ENCODE measurements around the gene ZDBF2.
"Not testable (repeated sequence)": the region's sequence is repeated elsewhere in the genome, so short reads cannot be mapped to it uniquely, and the experiment has no call there.

Gene ZDBF2

DNA sequence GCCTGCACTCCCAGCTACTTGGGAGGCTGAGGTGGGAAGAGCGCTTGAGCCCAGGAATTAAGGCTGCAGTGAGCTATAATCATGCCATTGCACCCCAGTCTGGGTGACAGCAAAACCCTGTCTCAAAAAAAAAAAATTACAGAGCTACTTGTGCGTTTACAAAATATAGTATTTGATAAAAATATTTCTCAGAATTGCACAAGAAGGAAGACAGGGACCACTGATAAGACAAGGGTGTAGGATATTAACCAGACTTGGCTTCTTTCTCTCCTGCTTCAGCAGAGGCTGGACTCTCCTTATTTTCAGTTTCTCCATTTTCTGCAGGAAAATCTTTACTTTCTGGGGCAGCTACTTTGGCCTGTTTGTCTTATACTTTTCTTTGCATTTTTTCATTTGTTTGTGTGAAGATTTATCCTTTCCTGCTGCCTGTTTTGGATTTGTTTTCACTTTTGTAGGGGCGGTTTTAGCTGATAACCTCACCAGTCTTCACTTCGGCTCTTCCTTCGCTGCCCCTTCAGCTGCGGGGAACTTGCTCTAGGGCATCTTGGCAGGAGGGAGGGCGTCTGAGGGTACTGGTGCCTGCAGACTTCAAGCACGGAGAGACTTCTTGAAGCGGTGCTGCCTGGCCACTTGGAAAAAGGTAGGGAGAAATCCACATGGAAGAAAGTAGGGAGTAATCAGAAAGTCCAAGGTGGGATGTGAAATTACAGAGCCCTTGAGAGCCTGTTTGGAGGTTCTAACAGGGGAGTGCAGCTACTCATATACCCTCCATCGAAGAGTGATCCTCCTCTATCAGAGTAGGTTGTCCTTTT is 14.9 kb upstream of the ZDBF2 start:
- no peak for DNase-seq

DNA sequence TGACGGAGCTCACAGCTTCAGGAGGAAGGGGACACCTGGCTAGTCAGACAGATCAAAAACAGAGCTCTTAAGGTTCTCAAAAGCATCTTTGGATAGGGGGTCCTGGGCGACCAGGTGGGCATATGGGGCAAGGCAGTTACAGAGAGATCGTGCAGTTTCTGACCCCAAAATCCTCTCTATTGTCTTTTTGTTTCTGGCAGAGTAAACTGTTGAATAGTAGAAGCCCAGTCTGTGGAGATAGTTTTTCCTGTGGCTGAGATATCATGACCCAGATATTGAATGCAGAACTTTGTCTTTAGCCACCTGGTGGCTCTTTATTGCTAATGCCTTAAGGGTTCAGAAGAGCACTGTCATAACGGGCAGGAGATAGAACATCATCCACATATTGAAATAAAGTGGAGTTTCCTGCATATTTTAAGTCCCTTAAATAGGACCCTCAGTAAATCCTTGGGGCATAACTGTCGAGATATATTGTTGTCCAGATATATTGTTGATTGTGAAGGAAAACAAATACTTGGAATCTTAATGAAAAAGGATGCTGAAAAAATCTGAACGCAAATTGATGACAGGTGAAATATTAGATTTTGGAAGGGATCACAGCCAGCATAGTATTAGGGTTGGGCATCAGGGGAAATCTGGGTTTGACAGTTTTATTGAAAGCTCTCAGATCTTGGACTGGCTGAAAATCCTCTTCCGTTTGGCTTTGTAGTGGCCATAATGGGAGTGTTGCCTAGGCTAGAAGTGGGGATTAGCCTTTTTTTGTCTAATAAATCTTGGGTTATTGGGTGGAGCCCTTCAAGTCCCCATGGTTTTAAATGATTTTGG is 14.1 kb upstream of the ZDBF2 start:
- DNase-seq = no peak

DNA sequence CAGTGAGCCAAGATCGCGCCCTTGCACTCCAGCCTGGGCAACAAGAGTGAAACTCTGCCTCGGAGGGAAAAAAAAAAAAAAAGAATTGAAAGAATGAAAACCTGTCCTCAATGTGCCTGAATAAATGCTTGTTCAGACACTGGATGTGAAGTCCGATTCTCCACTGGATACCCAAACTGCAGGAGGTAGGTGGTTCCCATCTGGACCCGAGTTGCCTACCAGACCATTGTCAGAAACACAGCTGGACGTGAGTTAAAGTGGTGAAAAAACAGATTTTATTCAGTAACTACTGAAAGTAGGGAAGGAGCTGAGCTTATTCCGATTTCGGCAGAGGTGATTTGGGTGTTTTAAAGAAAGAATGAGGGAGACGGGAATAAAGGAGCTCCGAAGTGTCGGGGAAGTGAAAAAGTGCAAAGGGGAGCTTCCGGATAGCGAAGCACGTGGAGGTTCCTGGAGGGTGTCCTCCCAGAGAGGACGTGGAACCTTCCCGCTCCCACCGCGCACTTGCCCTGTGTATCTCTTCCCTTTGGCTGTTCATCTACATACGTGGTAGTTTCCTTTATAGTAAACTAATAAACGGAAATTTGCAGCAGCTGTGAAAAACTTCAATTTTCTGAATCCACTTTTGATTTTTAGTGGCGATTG is 10.4 kb upstream of the ZDBF2 start:
- DNase-seq = no peak

GRCh38 chr2:206266130-206267125 is 8.0 kb upstream of the ZDBF2 start:
- no peak for DNase-seq

DNA sequence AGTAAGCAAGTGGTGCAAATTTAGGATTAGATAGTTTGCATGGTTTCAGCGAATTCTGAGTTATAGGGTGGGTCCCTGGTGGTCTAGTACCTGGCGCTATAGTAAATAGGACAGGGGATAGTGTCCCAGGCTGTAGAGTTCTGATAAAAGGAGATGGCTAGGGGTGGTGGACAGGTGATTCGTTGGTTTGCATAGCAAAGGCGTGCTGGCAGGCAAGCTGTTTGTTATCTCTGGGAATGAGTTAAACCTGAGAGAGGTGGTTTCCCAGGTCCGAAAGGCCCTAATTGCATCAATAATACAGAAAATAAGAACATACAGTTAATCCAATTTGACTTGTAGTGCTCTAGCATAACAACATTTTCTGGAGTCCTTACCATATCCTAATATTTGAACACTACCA is 6.9 kb upstream of the ZDBF2 start:
- DNase-seq = no peak

- no peak for DNase-seq
Observed at GRCh38 chr2:206271065-206271464, 3.4 kb upstream of the ZDBF2 start.

DNA sequence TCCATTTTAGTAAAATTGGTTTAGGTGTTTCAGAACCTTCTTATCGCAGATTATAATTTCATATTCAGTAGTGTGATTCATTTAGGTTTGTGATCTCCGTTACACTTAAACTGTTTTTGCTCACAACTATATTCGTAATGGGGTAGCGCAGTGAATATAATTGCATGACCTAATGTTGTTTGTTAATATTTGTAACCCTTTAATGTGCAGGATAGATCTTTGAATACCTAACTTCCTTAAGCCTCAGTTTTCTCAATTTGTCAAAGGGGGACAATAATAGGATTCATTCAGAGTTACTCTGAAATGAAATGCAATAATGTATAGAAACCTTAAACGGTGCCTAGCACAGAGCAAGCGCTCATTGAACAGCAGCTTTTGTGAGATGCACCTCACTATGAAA is 558 bp upstream of the ZDBF2 start:
- DNase-seq = no peak

DNA sequence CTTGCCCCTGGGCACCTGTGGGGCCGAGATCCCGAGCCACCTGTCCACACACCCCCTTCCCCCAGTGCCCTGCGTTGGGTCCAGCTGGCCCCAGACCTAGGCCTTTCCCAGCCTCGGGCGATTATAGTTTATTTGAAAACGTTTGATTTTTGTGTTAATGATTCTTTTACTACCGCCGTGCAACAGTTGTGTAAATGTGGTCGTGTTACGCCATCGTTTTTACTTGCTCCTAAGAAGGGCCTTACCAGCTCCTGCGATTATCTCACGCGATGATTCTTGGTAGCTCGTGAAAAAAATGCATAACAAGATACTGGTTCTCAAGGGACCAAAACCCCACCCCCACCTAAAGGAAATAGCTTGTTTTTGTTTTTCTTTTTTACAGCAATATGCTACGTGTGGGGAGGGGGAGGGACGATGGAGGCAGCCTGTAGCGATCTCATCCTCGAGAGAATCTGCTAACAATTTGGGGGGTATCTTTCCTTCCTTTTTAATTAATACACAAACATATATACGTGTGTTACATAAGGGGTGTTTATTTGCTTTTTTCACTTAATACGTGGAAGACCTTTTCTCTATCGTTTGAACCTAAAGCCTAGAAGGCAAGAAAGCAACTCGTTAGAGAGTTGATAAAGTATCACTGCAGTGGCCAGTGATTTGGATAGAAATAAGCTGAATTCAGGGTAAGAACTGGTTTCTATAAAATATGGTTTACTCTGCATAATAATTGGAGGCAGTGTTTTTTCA is 1.0 kb downstream of the ZDBF2 start:
- DNase-seq = peak in 2 of 58 donors; percentile 7 to 26

DNA sequence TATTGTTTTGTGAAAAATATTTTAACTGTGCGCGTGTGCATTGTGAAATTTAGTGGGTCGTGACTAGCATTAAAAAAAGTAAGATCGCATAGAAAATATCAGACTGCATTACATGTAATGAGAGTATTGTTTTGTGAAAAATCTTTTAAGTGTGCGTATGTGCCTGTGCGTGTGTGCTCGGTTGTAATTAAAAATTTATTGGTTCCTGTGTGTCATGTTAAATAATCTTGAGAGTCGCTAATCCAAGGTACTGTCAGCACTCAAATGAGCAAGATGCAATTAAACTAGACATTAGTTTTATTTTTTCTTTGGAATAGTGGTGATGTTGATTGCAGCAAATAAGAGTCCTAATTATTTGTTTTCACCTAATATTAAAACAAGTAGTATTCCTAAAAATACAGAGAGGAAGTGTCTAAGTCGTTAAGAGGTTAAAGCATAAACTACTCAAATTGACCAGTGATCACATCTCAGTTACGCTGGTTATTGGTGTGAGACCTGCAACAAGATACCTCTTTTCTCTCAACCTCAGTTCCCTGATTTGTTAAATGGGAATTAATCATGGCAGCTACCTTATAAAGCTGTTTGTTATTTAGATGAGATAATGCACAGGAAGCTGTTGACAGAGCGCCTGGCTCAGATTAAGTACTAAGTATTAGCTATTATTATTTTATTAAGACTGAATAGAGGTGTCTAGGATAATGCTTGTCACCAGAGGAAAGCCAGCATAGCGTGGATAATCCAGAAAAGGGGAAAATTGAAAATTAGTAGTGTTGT is 1.9 kb downstream of the ZDBF2 start:
- DNase-seq = no peak

DNA sequence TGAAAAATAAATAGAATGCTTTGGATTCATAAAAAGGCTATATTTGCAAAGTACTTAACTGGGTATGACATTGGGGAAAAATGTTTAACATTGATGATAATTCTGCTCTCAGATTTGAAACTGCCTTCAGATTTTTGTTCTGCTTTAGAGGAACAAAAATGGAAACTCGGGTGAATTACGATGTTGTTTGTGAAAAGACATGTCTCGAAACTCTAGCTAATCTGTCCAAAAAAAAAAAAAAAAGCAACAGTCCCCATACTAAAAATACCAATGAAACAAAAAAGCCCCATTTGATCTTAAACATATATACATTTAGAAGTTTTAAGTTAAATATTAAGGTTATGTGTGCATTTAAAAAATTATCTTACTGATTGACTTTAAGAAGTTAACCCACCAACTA is 3.0 kb downstream of the ZDBF2 start:
- DNase-seq = no peak

- no peak for DNase-seq
Observed at GRCh38 chr2:206282746-206283145, 8.3 kb downstream of the ZDBF2 start.

DNA sequence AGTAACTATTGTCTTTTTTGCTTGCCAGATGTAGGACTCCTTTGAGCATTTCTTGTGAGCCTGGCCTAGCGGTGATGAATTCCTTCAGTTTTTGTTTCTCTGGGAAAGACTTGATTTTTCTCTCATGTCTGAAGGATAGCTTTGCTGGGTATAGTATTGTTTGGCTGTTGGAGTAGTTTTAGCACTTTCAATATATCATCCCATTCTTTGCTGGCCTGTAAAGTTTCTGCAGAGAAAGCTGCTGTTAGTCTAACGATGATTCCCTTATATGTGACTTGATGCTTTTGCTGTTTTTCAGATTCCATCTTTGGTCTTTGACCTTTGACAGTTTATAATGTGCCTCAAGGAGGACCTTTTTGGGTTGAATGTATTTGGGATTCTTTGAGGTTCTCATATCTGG is 12.7 kb downstream of the ZDBF2 start:
- no peak for DNase-seq

- DNase-seq = no peak
Observed at GRCh38 chr2:206289391-206289790, 14.9 kb downstream of the ZDBF2 start.

DNA sequence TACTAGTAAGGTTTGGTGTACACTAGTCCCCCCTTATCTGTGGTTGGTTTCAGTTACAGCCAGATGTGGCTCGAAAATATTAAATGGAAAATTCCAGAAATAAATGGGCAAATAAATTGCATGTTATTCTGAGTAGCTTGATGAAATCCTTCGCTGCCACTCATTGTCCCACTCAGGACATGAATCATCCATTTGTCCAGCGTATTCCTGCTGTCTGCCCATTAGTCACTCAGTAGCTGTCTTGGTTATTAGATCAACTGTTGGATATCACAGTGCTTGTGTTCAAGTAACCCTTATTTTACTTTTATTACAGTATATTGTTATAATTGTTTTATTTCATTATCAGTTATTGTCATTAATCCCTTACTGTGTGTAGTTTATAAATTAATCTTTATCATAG is 21.7 kb downstream of the ZDBF2 start:
- DNase-seq = no peak

- DNase-seq = not testable (repeated sequence)
Observed at GRCh38 chr2:206299608-206300007, 25.1 kb downstream of the ZDBF2 start.

DNA sequence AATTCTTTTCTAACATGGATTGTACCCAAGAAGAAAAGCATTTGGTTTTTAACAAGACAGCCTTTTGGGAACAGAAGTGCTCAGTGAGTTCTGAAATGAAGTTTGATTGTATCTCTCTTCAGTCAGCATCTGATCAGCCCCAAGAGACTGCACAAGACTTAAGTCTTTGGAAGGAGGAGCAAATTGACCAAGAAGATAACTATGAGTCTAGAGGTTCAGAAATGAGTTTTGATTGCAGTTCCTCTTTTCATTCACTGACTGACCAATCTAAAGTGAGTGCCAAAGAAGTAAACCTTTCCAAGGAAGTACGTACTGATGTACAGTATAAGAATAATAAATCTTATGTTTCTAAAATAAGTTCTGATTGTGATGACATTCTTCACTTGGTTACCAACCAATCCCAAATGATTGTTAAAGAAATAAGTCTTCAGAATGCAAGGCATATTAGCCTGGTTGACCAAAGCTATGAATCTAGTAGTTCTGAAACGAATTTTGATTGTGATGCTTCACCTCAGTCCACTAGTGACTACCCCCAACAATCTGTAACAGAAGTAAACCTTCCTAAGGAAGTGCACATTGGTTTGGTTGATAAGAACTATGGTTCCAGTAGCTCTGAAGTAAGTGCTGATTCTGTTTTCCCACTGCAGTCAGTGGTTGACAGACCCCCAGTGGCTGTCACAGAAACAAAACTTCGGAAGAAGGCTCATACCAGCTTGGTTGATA is 31.2 kb downstream of the ZDBF2 start:
- no peak for DNase-seq

DNA sequence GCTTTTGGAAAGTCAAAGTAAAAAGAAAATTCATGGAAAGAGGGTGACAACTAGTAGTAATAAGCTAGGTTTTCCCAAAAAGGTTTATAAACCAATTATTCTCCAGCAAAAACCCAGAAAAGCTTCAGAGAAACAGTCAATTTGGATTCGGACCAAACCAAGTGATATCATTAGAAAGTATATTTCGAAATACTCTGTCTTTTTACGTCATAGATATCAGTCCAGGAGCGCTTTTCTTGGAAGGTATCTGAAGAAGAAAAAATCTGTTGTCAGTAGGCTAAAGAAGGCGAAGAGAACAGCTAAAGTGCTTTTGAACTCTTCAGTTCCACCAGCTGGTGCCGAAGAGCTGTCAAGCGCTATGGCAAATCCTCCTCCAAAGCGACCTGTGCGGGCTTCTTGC is 36.6 kb downstream of the ZDBF2 start:
- DNase-seq = no peak

DNA sequence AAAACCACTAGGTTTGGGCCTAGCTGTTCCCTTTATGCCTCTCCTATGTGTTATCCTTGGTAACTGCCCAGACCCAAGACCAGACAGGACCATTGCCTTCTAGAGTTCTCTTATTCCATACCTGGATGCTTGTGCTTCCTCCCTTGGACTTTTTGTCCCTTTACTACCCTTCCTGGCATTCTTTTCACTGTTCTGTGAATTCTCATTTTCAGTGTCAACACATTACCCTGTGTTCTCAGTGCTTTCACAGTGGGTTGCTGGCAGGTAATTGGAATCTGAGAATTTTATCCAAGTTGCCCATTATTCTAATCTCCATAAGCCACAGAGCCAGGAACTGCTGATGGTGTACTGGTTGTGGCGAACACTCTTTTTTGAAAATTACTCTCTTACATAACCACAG is 41.7 kb downstream of the ZDBF2 start:
- no peak for DNase-seq

GRCh38 chr2:206323033-206323432 is 48.6 kb downstream of the ZDBF2 start:
- no peak for DNase-seq
